Spleen (tissue), 11 donors: ENCODE data around the gene TMCC1. TPM values are rescaled to one million over a fixed set of nuclear protein-coding genes. Genes with fewer than 3 reads are reported as not detected.

Experiments
- DNase-seq: peaks from one replicate; pipeline ENCODE4 v3.0.0-alpha.2; 2020
- H3K27ac ChIP-seq, 8 donors: fragments of 200-600 bp; sonication (generic) in 7 of 8; 1 replicate in 4 of 8; 2 replicates in 4 of 8; pipeline versions ENCODE4 v1.5.0 to v1.8.0; 2016 to 2021; ENCODE audit warnings: inconsistent platforms in 4 of 8, mild to moderate bottlenecking in 4 of 8, moderate library complexity in 1 of 8
- H3K27me3 ChIP-seq, 7 donors: fragments of 200-600 bp; sonication (generic) in 6 of 7; replicated peaks in 1 of 7; 1 replicate in 4 of 7; 2 replicates in 3 of 7; pipeline versions ENCODE4 v1.5.0 to v1.8.0; 2016 to 2021; ENCODE audit warnings: inconsistent platforms in 3 of 7, mild to moderate bottlenecking in 1 of 7
- H3K36me3 ChIP-seq, 6 donors: fragments of 200-600 bp; sonication (generic) in 5 of 6; 1 replicate in 4 of 6; 2 replicates in 2 of 6; pipeline versions ENCODE4 v1.5.0 to v1.8.0; 2016 to 2021; ENCODE audit warnings: inconsistent platforms in 2 of 6
- H3K4me1 ChIP-seq, 6 donors: fragments of 200-600 bp; sonication (generic) in 5 of 6; 1 replicate in 3 of 6; 2 replicates in 3 of 6; pipeline versions ENCODE4 v1.5.0 to v1.8.0; 2016 to 2021; ENCODE audit warnings: inconsistent platforms in 3 of 6
- H3K4me3 ChIP-seq, 8 donors: fragments of 200-600 bp; sonication (generic) in 7 of 8; 1 replicate in 4 of 8; 2 replicates in 4 of 8; pipeline versions ENCODE4 v1.5.0 to v1.8.0; 2016 to 2021; ENCODE audit warnings: inconsistent platforms in 4 of 8, mild to moderate bottlenecking in 4 of 8, moderate library complexity in 2 of 8
- H3K9me3 ChIP-seq, 8 donors: fragments of 200-600 bp; sonication (generic) in 7 of 8; 1 replicate in 4 of 8; 2 replicates in 4 of 8; pipeline versions ENCODE4 v1.5.0 to v1.8.0; 2016 to 2021; ENCODE audit warnings: inconsistent platforms in 4 of 8
- POLR2A ChIP-seq, 3 donors: fragments of 450-650 bp; IDR thresholded peaks; one replicate each; pipeline ENCODE4 v1.5.1; 2017; ENCODE audit warnings: antibody characterized with exemption in 3 of 3, mild to moderate bottlenecking in 1 of 3
- POLR2AphosphoS5 ChIP-seq, 3 donors: sonication (generic); formaldehyde crosslinking; IDR thresholded peaks; one replicate each; pipeline ENCODE4 v1.5.1; 2017; ENCODE audit warnings: antibody characterized with exemption in 3 of 3
- WGBS, 5 donors: extraction: QIAGEN DNeasy Blood & Tissue Kit in 3 of 5; methylation state at CpG; one replicate each; pipeline versions ENCODE4 v1.1.5 to v1.1.7; 2013 to 2018; 5-methylcytosine and 5-hydroxymethylcytosine counted together
- intact Hi-C: fragments of 100-400 bp; cut with DNase I; formaldehyde crosslinking; loops from one replicate; pipeline ENCODE4 v1.15.0; 2023; ENCODE audit warnings: low total_unique reads
- polyA plus RNA-seq, 3 donors: library from polyadenylated mRNA; stranded (reverse); fragments of 200-250 nt; gene quantifications; one replicate each; pipeline ENCODE4 v1.2.1, GENCODE V29; 2013
- total RNA-seq, 7 donors: library from RNA; depleted of rRNA in 3 of 7; stranded (reverse); fragments of >200 nt in 3 of 7; fragmentation: NEBNext Ultra II Directional in 4 of 7; extraction: Animal tissue kit (Norgen Biotek cat#: 25700) in 4 of 7; gene quantifications; one replicate each; pipeline versions ENCODE4 v1.1.0 to v1.2.1, GENCODE V29; 2016 to 2021
- TF ChIP-seq, protein P1 (sequence below), 11 experiments: fragments of 200-600 bp in 7 of 11; fragments of 450-650 bp in 4 of 11; sonication (generic) in 4 of 11; IDR thresholded peaks in 8 of 11; conservative IDR thresholded peaks in 3 of 11; 1 replicate in 7 of 11; 2 replicates in 4 of 11; pipeline versions ENCODE4 v1.4.0 to v1.8.0; 2016 to 2021; ENCODE audit warnings: antibody characterized with exemption in 11 of 11, inconsistent platforms in 4 of 11, mild to moderate bottlenecking in 1 of 11
- donor health status: healthy with polysubstance abuse.
- donor health status: DM: no; HTN: no; CAD: no; lungs with moderate emphysema.
- donor health status: DM: no; HTN: no; CAD: no.
- donor health status: Bipolar disorder and iron deficiency.
- donor health status: healthy.
- donor health status: DM: no; HTN: no; CAD: no.
- donor health status: DM: yes; HTN: yes; CAD: no.

Gene TMCC1
- total and polyA plus RNA-seq, 10 donors, result 4.5 to 45.5 (median 32.5) TPM

DNA sequence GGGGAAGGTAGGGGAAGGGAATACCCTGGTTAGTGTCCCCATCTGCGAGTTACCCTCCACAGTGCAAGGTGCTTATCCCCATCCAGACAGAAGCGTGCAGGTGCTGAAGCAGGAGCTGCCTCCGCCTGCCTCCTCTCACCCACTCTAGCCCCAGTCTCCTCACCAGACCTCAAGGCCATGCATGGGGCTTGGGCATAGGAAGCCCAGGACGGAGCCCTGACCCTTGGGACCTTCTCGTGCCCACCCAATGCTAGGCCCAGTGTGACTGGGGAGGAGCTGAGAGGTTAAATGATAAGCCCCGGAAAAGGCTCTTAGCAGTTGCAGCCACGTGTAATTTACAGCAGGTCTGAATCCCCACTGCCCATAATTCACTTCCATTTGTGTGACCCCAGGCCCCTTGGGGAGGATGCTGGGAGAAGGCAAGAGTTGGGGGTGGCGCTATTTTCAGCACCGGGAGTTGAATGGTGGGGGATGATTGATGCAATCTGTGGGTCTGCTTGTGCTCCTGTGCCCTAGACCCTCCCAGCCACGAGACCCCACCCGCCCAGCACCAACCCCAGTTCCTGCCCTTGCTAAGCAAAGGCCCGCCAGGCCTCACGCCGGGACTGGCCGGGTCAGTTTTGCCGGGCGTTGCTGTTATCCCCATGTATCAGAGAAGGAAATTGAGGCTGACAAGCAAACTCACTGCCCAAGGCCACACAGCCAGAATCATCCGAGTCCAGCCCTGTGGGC, 272.5 kb downstream of the TMCC1 start:
- peak; percentile 76 for DNase-seq
- H3K27ac ChIP-seq, result peak overlapping the region in 5 of 8 donors; percentile 75 to 96 (median 90)
- peaks cover 0 to 12% (median 0%) of the 10 kb centered on the region in 7 donors for H3K27me3 ChIP-seq
- no peaks in the 10 kb centered on the region for H3K36me3 ChIP-seq
- no peak overlapping the region for H3K4me3 ChIP-seq
- no peaks in the 10 kb centered on the region for H3K9me3 ChIP-seq
- TF ChIP-seq, protein P1, sequence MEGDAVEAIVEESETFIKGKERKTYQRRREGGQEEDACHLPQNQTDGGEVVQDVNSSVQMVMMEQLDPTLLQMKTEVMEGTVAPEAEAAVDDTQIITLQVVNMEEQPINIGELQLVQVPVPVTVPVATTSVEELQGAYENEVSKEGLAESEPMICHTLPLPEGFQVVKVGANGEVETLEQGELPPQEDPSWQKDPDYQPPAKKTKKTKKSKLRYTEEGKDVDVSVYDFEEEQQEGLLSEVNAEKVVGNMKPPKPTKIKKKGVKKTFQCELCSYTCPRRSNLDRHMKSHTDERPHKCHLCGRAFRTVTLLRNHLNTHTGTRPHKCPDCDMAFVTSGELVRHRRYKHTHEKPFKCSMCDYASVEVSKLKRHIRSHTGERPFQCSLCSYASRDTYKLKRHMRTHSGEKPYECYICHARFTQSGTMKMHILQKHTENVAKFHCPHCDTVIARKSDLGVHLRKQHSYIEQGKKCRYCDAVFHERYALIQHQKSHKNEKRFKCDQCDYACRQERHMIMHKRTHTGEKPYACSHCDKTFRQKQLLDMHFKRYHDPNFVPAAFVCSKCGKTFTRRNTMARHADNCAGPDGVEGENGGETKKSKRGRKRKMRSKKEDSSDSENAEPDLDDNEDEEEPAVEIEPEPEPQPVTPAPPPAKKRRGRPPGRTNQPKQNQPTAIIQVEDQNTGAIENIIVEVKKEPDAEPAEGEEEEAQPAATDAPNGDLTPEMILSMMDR (IDR thresholded peaks at IDR 0.05 in 8 of 11, conservative IDR thresholded peaks at IDR 0.05 in 3 of 11), result no peak
- TF ChIP-seq POLR2AphosphoS5 (IDR thresholded peaks at IDR 0.05) (no peak), POLR2A (IDR thresholded peaks at IDR 0.05) (no peak)
- peaks cover 56 to 100% (median 84%) of the 10 kb centered on the region in 6 donors for H3K4me1 ChIP-seq
- WGBS, 5 donors, result 69 to 82% (median 76%) methylated on average over 16 to 18 of the region's 18 CpGs
- intact Hi-C loops, result no loop called here

DNA sequence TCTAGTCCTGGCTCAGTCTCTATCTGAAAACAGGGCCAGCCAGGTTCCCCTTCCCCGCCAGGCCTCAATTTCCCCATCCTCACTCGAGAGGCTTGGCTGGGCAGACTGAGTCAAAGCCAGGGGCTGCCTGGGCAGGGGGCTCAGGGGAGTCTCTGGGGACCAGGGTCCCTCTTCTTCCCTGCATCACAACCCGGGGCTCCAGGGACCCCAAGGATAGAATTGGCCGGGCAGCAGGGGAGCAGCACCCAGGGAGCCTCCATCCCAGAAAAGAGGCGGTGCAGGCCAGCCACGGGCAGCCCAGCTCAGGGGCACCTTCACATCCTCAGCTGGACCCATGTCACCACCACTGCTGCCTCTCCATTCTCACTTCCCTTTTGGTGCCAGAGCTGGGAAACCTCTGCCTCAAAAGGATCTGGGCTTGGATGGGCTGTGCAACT, 273.8 kb downstream of the TMCC1 start:
- intact Hi-C loops, result no loop called here
- WGBS, 5 donors, result 77 to 84% (median 81%) methylated on average over 4 to 6 of the region's 6 CpGs
- Histone ChIP-seq H3K4me1 (peaks cover 54 to 100% (median 83%) of the 10 kb centered on the region in 6 donors), H3K27me3 (peaks cover 0 to 12% (median 0%) of the 10 kb centered on the region in 7 donors), H3K27ac (peak overlapping the region in 4 of 8 donors; percentile 46 to 69 (median 64)), H3K36me3 (no peaks in the 10 kb centered on the region), H3K9me3 (no peaks in the 10 kb centered on the region), H3K4me3 (no peak overlapping the region)
- TF ChIP-seq POLR2AphosphoS5 (IDR thresholded peaks at IDR 0.05), result no peak
- no peak for TF ChIP-seq POLR2A (IDR thresholded peaks at IDR 0.05)
- TF ChIP-seq, protein P1 (IDR thresholded peaks at IDR 0.05 in 8 of 11, conservative IDR thresholded peaks at IDR 0.05 in 3 of 11), result no peak
- DNase-seq, result peak; percentile 69

DNA sequence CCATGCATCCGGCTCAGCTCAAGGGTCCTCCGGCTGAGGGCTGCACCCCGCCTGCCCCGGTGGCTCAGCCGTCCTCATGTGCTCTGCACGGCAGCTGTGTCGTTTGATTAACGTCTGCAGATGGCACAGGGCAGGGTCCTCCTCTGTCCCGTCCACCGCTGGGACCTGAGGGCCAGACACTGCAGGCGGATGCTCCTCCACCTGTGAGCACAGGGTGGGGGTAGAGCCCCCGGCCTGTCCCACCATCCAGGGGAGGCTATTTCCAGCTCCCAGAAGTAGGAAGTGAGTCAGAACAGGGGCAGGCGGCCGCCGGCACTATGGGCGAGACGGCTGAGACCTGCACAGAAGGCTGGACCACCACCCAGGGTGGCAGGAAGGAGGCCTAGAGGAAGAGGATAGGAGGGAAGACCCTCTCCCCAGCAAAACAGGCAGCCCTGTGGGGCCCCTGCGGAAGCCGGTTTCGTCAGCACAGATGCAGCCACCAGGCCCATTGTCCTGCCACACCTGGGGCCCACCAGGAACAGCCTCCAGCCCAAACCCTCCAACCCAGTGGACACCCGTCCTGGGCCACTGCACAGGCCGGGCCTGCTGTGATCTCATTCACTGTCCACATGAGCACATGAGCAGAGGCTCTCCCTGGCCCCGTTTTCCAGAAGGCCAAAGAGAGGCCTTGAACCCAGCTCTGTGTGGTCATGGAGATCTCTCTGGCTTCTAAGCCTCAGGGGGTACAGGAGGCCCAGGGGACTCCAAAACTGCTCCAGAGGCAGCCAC, 274.4 kb downstream of the TMCC1 start:
- Histone ChIP-seq H3K9me3 (no peaks in the 10 kb centered on the region), H3K27me3 (peaks cover 0 to 12% (median 0%) of the 10 kb centered on the region in 7 donors), H3K36me3 (no peaks in the 10 kb centered on the region), H3K4me3 (peak overlapping the region in 1 of 8 donors; percentile 12), H3K4me1 (peaks cover 54 to 100% (median 80%) of the 10 kb centered on the region in 6 donors), H3K27ac (peak overlapping the region in 7 of 8 donors; percentile 2 to 69 (median 52))
- intact Hi-C loops, result no loop called here
- 22 to 44% (median 35%) methylated on average over 8 to 23 of the region's 23 CpGs for WGBS, 5 donors
- peak; percentile 75 for DNase-seq
- TF ChIP-seq POLR2A (IDR thresholded peaks at IDR 0.05), result no peak
- no peak for TF ChIP-seq POLR2AphosphoS5 (IDR thresholded peaks at IDR 0.05)
- TF ChIP-seq, protein P1 (IDR thresholded peaks at IDR 0.05 in 8 of 11, conservative IDR thresholded peaks at IDR 0.05 in 3 of 11), result no peak
